ENCODE measurements around the gene DDOST.

The DDOST gene

DNA sequence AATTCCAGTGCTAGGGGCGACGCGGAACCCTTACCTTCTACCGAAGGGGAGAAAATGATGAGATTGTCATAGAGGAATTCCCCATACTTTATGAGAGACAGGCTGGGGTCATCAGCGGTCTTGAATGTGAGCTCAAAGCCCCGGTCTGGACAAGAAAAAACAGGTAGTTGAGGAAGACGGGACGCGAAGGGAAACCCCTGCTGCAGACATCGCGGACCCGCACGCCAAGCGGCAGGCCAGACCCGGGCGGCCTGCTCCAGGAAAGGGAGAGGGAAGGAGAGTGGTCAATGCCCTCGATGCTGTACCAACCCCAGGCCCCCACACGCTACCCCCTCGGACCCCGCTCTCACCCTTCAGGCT lies 342 bp downstream of the DDOST start:
- DNase-seq (ENCODE audit: low read depth) = no peak

DNA sequence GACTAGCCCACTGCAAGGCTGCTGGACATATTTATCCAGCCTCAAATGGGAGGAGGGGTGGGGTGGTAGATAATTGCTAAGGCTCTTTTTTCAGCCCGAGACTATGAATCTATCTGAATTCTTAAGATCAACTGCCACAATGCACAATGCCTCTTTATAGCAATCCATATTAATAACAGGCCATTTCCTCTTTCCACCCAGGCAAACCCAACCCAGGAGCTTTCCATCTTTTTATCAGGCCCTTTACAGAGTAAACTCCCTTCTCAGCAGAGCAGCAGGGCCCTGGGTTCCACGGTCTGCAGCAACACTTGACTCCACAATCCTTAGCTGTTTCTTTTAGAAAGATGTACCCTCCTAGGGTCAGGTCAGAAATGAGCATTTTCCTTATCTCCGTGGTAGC lies 806 bp downstream of the DDOST start:
- DNase-seq (ENCODE audit: low read depth) = no peak

DNA sequence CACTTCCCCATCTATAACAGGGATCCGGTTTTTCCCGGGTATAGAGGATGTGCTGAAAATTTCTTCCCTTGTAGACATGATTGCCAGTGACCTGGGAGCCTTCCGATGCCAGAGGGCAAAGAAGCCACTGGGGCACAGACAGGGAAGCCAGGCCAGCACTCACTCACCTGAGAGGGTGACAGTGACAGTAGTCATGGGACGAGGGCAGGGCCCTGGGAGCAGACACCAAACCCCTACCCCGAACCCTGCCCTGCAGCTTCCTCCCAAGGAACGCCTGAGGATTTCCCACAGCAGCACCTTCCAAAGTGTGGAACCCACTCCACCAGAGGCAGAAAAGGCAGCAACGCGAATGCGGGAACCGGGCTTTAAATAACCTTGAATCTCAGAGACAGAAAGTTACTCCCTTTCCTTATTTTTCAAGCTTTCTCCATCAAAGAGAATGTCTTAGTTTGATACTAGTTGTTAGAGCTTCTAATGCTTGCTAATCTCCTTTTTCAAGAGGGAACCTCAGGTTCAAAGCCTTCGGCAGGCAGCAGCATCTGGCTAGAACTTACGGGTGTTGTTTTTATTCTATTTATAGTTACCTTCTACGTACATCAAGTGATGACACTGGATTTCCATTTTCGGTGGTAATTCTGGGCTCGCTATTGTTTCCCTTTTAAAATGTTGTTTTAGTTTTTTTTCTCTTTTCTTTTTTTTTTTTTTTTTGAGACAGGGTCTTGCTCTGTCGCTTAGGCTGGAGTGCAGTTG lies 2.8 kb downstream of the DDOST start:
- DNase-seq (ENCODE audit: low read depth) = no peak

DNA sequence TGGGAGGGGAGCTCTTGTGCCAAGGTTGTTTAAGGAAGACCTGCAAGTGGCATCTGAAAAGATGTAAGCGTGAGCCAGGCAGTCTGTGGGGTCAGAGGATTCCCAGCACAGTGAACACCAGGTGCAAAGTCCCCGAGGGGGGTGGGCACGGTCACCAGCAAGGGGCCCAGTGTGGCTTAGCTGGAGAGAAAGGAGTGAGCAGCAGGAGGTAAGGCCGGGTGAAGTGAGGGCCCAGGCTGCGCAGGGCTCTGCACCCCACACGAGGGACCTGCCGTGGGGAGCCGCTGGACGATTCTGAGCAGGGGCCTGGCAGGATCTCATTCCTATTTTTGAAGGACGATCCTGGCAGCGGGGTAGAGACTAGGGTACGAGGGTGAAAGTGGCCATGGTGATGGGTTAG lies 4.1 kb downstream of the DDOST start:
- no peak for DNase-seq (ENCODE audit: low read depth)

DNA sequence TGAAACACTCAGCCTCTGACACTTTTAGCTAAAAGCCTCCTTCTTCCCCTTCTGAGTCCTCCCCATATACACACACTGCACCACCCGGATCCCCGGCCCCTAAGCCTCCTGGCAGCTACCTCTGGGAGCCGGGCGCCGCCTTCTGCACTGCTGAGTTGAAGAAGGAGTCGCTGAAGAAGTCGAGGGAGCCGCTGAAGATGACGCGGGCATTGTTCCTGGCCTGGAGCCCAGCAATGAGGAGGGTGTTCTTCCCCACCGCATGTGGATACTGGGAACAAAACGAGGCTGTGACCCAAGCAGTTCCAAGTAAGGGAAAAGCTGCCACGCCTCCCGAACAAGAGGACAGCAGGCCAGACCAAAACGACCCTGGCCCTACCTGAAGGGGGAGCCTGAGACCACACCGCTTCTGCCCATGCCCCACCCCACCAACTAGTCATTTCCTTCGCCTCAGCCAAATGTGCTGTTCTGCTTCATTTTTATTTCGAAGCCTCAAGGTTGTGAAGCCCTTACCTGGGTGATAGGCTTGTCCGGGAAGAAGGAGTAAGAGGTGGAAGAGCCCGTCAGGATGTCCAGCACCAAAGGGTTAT lies 7.0 kb downstream of the DDOST start:
- no peak for DNase-seq (ENCODE audit: low read depth)

DNA sequence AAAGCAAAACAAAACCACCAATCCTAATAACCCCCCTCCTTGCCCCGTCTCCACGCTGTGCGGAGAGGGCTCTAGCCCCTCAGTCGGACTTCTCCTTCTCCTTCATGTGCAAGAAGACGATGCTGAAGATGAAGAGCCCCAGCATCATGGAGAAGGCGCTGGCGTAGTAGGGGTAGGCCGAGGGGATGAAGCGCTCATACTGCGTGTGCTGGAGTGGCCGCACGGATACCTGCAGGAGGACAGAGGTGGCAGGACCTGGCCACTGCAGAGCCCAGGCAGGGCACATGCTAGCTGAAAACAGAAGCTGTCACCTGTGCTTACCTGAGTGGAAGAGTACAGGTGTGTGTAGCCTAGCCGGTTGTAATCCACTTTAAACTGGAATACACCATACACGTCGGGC lies 8.9 kb downstream of the DDOST start:
- DNase-seq (ENCODE audit: low read depth) = no peak

DNA sequence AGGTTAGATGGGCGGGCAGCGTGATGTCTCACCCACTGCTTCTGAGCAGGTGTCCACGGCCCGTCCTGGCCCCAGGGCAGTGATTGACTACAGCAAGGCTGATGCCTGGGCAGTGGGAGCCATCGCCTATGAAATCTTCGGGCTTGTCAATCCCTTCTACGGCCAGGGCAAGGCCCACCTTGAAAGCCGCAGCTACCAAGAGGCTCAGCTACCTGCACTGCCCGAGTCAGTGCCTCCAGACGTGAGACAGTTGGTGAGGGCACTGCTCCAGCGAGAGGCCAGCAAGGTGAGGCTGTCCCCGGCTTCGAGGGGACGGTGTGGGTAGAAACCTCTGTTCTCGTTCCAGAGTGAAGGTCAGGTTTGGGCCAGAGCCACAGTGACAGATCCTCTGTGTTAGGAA lies 12.2 kb downstream of the DDOST start:
- DNase-seq (ENCODE audit: low read depth) = no peak

DNA sequence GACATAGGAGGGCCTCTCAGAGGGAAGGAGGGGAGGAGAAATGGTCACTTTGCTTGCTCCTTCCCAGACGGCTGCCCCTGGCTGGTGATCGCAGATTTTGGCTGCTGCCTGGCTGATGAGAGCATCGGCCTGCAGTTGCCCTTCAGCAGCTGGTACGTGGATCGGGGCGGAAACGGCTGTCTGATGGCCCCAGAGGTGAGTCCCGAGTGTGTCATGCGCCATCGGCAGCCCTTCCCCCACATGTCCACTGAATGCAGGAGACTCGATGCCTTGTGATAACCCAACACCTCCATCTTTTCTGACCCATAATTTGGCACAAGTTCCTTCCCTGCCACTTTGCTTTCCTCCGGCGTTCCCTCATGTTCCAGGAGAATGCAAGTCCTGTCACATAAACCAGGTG lies 12.7 kb downstream of the DDOST start:
- DNase-seq (ENCODE audit: low read depth) = no peak

DNA sequence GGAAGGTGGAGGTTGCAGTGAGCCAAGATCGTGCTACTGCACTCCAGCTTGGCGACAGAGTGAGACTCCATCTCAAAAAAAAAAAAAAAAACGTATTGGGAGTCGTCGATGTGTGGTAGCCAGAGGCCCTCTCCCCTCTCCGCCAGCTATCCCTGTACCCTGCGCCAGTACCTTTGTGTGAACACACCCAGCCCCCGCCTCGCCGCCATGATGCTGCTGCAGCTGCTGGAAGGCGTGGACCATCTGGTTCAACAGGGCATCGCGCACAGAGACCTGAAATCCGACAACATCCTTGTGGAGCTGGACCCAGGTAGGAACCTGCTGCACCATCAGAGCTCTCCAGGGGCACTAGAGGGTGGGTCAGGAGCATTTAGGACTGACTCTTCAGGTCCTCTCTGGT lies 15.8 kb downstream of the DDOST start:
- DNase-seq (ENCODE audit: low read depth) = no peak

DNA sequence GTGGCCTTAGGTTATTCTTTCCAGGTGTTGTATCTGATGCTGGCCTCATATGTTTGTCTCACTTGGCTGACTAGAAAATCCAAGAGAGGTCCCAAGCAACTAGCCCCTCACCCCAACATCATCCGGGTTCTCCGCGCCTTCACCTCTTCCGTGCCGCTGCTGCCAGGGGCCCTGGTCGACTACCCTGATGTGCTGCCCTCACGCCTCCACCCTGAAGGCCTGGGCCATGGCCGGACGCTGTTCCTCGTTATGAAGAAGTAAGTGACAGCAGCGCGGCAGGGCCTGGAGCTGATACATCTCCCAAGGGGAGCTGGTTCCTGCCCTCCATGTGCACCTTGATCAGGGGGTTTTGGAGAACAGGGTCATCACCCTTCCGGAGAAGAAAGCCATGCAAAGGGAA lies 16.8 kb downstream of the DDOST start:
- no peak for DNase-seq (ENCODE audit: low read depth)

DNA sequence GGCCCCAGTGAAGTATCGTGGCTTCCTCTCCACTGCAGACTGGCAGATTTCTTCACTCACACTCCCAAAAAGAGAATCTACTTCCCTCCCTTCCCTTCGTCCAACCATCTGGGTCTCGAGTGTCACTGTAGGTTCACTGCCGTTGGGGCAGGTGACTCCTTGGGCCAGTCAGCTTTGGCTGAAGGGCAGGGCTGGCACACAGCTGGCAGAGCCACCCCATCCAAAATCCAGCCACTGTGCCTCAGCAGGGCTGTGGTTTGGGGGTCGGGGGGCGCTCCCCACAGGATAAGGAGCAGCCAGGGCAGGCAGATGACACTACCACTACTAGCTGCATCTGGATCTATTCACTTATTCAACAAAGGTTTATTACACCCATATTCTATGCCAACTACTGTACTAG lies 18.1 kb downstream of the DDOST start:
- DNase-seq (ENCODE audit: low read depth) = no peak

DNA sequence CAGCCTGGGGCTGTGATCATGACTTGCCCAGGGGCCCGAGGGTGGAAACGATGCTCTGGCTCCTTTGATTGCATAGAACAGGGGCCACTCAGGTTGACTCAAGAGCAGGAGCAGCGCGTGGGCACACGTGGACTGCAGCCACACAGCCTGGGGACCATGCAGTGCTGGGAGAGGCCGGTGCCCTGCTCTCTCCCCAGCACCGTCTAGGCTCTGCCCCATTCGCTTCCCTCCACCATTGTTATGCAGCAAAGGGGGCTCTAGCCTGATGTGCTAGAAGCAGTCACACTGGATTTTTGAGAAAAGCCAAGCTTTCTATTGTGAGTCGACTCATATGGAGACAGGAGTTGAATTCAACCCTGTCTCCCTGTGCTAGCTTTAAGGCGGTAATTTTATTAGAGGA lies 19.2 kb downstream of the DDOST start:
- no peak for DNase-seq (ENCODE audit: low read depth)

DNA sequence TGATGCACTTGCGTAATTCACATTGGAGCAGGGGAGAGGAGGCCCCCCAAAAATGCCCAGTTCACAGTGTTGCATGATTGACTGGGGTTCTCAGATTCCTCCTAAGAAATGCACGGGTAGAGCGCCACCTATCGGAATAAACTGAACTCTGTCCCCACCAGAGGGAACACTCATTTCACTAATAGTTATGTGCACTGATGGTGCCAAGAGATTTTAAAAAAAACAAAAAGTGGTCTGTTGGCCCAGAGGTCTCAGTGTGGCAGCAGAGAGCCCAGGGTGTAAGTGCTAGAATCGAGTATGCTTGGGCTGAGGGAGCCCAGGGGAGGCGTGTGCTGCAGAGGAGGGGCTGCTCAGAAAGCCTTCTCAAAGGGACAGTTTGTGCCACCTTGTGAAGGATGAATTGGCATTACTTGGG lies 21.0 kb downstream of the DDOST start:
- peak; percentile 31 for DNase-seq (ENCODE audit: low read depth)

DNA sequence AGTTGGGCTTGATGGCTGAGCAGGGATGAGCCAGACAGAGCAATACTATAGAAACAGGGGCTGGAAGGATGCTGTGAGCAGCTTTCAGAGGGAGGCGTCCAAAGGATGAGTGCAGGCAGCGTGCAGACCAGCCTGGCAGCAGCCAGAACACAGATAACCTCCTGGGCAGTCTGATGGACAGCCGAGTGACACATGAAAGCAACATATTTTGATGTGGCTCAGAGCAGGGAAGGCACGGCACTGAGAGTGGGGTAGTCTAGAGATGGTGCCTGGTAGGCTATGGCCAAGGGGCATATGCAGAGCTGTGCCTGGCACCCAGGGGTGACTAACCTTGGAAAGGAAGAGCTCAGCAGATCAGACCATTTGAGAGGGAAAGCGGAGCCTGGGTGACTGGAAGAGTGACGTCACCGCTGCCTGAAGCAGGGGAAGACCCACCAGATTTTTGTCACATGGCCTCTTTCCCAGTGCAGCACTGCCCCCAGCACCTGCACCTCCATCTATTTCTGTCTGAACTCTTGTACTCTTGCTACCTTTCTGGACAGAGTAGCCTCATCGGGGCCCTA lies 24.3 kb downstream of the DDOST start:
- DNase-seq (ENCODE audit: low read depth) = no peak

DNA sequence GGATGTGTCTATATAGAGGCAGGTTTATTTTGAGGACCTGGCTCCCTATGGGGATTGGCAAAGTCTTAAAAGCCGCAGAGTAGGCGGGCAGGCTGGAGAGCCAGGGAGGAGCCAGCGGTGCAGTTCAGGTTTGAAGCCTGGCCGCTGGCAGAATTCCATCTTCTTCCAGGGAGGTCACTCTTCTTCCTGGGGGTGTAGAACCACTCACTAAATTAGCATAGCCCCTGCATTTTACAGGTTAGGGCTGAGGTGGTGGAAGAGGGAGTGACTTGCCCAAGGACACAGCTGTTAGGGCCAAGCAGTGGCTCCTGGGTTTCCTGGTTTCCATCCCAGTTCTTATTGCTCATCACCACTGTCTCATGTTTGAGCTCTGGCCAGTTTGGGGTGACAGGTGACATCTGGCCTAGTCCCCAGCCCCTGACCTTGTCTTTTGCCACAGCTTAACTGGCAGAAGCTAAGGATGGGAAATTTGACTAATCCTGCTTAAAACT lies 26.5 kb downstream of the DDOST start:
- DNase-seq (ENCODE audit: low read depth) = no peak

DNA sequence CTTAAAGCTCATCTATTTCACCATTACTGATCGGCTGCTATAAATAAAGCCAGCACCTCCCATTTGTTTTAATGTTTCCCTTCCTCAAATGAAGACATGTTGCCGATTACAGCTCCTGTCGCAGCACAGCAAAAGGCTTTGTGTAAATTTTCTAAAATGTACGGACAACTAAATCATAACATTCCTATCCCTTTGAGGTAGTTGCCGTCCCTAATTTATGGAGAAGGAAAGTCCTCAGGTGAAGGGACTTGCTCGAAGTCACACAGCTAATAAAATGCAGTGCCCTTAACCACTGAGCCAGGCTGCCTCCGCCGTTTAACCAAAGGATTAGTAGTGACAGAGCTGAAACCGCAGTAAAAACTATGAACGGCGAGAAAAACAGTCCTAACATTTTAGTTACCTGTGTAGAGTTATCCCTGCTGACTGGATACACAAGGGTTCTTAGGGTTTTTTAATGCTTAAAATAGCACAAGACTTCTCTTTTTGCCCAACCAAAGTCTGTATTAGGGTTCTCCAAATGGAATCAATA lies 27.0 kb downstream of the DDOST start:
- no peak for DNase-seq (ENCODE audit: low read depth)

DNA sequence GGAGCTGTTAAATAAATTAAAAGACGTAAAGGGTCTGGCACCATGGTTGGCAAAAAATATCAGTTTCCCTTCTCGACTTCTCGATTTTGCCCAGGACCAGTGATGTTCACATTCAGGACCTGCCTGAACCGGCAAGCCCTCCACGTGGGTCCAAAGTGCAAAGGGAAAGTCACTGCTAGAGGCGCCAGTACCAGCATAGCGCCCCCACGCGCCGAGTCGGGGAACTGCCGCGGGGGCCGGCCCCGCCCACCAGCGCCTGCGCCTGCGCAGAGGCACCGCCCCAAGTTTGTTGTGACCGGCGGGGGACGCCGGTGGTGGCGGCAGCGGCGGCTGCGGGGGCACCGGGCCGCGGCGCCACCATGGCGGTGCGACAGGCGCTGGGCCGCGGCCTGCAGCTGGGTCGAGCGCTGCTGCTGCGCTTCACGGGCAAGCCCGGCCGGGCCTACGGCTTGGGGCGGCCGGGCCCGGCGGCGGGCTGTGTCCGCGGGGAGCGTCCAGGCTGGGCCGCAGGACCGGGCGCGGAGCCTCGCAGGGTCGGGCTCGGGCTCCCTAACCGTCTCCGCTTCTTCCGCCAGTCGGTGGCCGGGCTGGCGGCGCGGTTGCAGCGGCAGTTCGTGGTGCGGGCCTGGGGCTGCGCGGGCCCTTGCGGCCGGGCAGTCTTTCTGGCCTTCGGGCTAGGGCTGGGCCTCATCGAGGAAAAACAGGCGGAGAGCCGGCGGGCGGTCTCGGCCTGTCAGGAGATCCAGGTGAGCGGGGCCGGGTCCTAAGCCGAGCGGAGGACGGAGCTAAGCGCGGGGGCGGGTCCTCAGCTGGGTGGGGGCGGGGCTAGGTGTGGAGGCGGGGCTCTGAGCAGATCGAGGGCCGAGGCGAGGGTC lies 27.7 kb downstream of the DDOST start, which contains the start of gene PINK1:
TSS of gene PINK1 (plus strand) at position 269 of the 875 bp plus-strand sequence. CDS start at position 360, 91 bp downstream.
- DNase-seq (ENCODE audit: low read depth) = peak; percentile 34

DNA sequence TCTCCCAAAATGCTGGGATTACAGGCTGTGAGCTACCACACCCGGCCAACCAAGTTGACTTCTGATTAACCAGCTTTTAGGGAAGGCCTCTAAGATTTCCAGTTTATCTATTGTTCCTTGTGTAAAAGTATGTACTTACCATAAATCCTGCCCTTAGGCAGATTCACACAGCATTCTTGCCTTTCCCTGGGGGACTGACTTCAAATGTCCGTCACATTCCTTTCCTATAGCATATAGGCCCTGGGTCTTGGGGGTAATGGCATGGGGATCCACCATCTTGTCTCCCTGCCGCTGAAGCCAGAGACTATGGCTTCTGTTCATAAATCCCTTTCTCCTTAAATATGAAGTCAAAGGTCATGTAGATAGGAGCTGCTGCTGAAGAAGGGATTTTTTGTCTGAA lies 28.8 kb downstream of the DDOST start:
- no peak for DNase-seq (ENCODE audit: low read depth)

DNA sequence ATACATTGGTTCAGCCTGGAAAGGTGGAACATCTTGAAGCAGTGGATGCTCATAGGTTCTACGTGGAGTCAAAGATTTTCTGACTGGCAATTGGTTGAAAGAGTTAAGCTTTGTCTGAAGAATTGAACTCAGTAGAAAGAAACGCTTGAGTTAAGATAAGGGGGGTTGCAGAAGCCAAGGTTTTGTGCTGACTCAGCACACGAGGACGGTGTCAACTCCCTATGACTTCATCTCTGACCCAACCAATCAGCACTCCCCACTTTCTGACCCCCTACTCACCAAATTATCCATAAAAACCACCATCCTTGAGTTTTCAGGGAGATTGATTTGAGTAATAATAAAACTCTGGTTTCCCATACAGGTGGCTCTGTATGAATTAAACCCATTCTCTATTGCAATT lies 30.4 kb downstream of the DDOST start:
- no peak for DNase-seq (ENCODE audit: low read depth)

DNA sequence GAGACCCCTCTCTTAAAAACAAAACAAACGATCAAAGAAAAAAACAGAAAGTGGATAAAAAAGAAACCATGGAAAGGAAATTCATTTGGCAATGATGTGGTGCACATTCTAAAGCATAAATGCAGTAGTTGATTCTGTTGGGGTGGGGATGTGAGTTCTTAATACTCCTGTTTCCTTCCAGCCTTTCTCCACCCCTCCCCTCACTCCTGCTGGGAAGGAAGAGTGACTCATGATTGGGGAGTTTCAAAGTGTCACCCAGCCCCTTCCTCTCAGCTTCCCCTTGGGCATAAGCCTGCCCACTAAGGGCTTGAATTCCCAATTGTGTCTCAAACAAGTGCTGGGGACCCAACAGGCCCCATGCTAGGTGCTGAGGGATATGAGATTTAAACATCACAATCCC lies 34.6 kb downstream of the DDOST start:
- no peak for DNase-seq (ENCODE audit: low read depth)

DNA sequence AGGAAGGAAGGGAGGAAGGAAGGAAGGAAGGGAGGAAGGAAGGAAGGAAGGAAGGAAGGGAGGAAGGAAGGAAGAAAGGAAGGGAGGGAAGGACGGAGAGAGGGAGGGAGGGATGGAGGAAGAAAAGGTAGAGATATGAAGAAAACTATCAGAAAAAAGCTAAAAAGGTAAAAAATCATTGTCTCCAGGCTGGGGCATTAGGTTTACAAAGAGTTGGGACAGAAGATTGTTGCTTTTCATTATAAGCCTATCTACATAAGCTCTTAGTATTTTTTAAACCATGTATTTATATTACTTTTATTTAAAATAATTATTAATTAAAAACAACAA lies 35.1 kb downstream of the DDOST start:
- no peak for DNase-seq (ENCODE audit: low read depth)
